ENCODE measurements around the gene ATP13A2. TPM values are rescaled to one million over a fixed set of nuclear protein-coding genes. Genes with fewer than 3 reads are reported as not detected.
A peak's percentile ranks its signal among the peaks of the same experiment; 100 is the strongest.

Gene ATP13A2
- total and polyA plus RNA-seq, 2 donors from 2014 or later, result 23.8 to 38.6 TPM

GRCh38 chr1:17008208-17008855 lies 3.4 kb downstream of the ATP13A2 start:
- no peak overlapping the region for H3K27ac ChIP-seq (ENCODE audit: low read depth in 2 of 2, low read length in 2 of 2)
- H3K27me3 ChIP-seq (ENCODE audit: control insufficient read depth, insufficient read depth, low read length), result no peaks in the 10 kb centered on the region
- peaks cover 0 to 15% (median 0%) of the 10 kb centered on the region in 3 donors for H3K4me1 ChIP-seq (ENCODE audit: control insufficient read depth in 2 of 3, insufficient read depth in 2 of 3, low read depth in 1 of 3, low read length in 3 of 3)
- H3K9me3 ChIP-seq (ENCODE audit: control insufficient read depth in 2 of 3, insufficient read depth in 1 of 3, low read length in 3 of 3), result no peaks in the 10 kb centered on the region
- TF ChIP-seq CTCF (IDR thresholded peaks at IDR 0.05; ENCODE audit: borderline replicate concordance, extremely low read depth, insufficient read depth), result no peak
- H3K4me3 ChIP-seq (ENCODE audit: low read length in 3 of 3), result no peak overlapping the region
- H3K36me3 ChIP-seq (ENCODE audit: control insufficient read depth in 2 of 3, insufficient read depth in 3 of 3, low read length in 3 of 3), result peaks cover 0 to 10% (median 2%) of the 10 kb centered on the region in 3 donors
- FAIRE-seq, result no peak
- no peak overlapping the region for H3K9ac ChIP-seq (ENCODE audit: low read length in 3 of 3)
- intact Hi-C loops (cut with DNase I), result no loop called here
- DNase-seq, result peak in 1 of 5 donors; percentile 47

- TF ChIP-seq CTCF (IDR thresholded peaks at IDR 0.05; ENCODE audit: borderline replicate concordance, extremely low read depth, insufficient read depth), result no peak
- H3K9me3 ChIP-seq (ENCODE audit: control insufficient read depth in 2 of 3, insufficient read depth in 1 of 3, low read length in 3 of 3), result no peaks in the 10 kb centered on the region
- H3K9ac ChIP-seq (ENCODE audit: low read length in 3 of 3), result no peak overlapping the region
- peaks cover 0 to 13% (median 0%) of the 10 kb centered on the region in 3 donors for H3K4me1 ChIP-seq (ENCODE audit: control insufficient read depth in 2 of 3, insufficient read depth in 2 of 3, low read depth in 1 of 3, low read length in 3 of 3)
- no peak overlapping the region for H3K27ac ChIP-seq (ENCODE audit: low read depth in 2 of 2, low read length in 2 of 2)
- intact Hi-C loops (cut with DNase I), result no loop called here
- peak in 1 of 5 donors; percentile 63 for DNase-seq
- FAIRE-seq, result no peak
- H3K36me3 ChIP-seq (ENCODE audit: control insufficient read depth in 2 of 3, insufficient read depth in 3 of 3, low read length in 3 of 3), result peaks cover 0 to 18% (median 4%) of the 10 kb centered on the region in 3 donors
- no peak overlapping the region for H3K4me3 ChIP-seq (ENCODE audit: low read length in 3 of 3)
- H3K27me3 ChIP-seq (ENCODE audit: control insufficient read depth, insufficient read depth, low read length), result no peaks in the 10 kb centered on the region
These were observed 4.6 kb downstream of the ATP13A2 start for GRCh38 chr1:17007121-17007520.

GRCh38 chr1:17005365-17005740 lies 6.4 kb downstream of the ATP13A2 start:
- H3K27me3 ChIP-seq (ENCODE audit: control insufficient read depth, insufficient read depth, low read length), result no peaks in the 10 kb centered on the region
- no peak overlapping the region for H3K27ac ChIP-seq (ENCODE audit: low read depth in 2 of 2, low read length in 2 of 2)
- no peak overlapping the region for H3K4me3 ChIP-seq (ENCODE audit: low read length in 3 of 3)
- H3K4me1 ChIP-seq (ENCODE audit: control insufficient read depth in 2 of 3, insufficient read depth in 2 of 3, low read depth in 1 of 3, low read length in 3 of 3), result peaks cover 0 to 2% (median 0%) of the 10 kb centered on the region in 3 donors
- intact Hi-C loops (cut with DNase I), result no loop called here
- TF ChIP-seq CTCF (IDR thresholded peaks at IDR 0.05; ENCODE audit: borderline replicate concordance, extremely low read depth, insufficient read depth), result no peak
- DNase-seq, result no peak
- H3K36me3 ChIP-seq (ENCODE audit: control insufficient read depth in 2 of 3, insufficient read depth in 3 of 3, low read length in 3 of 3), result peaks cover 0 to 20% (median 4%) of the 10 kb centered on the region in 3 donors
- no peak for FAIRE-seq
- no peaks in the 10 kb centered on the region for H3K9me3 ChIP-seq (ENCODE audit: control insufficient read depth in 2 of 3, insufficient read depth in 1 of 3, low read length in 3 of 3)
- H3K9ac ChIP-seq (ENCODE audit: low read length in 3 of 3), result no peak overlapping the region
